WERI-Rb-1 (cell line): Measurements from ENCODE around the gene WDR26.

Experiments
- DNase-seq: peaks from one replicate; pipeline ENCODE4 v3.0.0-alpha.2; 2020
- H3K27ac ChIP-seq: fragments of 250-450 bp; sonication (Bioruptor Pico); 2 replicates; pipeline ENCODE4 v1.5.1; 2020; ENCODE audit warnings: mild to moderate bottlenecking, moderate library complexity
- H3K27me3 ChIP-seq: fragments of 250-450 bp; sonication (Bioruptor Pico); 2 replicates; pipeline ENCODE4 v1.5.1; 2021; ENCODE audit warnings: mild to moderate bottlenecking, low read depth, moderate library complexity; ENCODE audit not compliant: insufficient read depth, severe bottlenecking
- H3K36me3 ChIP-seq: fragments of 250-450 bp; sonication (Bioruptor Pico); 2 replicates; pipeline ENCODE4 v1.5.1; 2020; ENCODE audit warnings: mild to moderate bottlenecking, moderate library complexity
- H3K4me3 ChIP-seq: 2 replicates; pipeline ENCODE4 v1.5.1; 2011; ENCODE audit warnings: low read depth, mild to moderate bottlenecking, control low read depth, low read length
- H3K9me3 ChIP-seq: fragments of 250-450 bp; sonication (Bioruptor Pico); 2 replicates; pipeline ENCODE4 v1.5.1; 2021; ENCODE audit warnings: mild to moderate bottlenecking, moderate library complexity; ENCODE audit not compliant: severe bottlenecking
- CTCF ChIP-seq: IDR thresholded peaks from 2 replicates; pipeline ENCODE4 v1.5.1; 2011; ENCODE audit warnings: low read depth, mild to moderate bottlenecking, control low read depth, inconsistent platforms, low read length

The WDR26 gene

GRCh38 chr1:224408294-224408590 is 26.4 kb downstream of the WDR26 start:
- Histone ChIP-seq H3K4me3 (no peak overlapping the region), H3K9me3 (no peaks in the 10 kb centered on the region), H3K27ac (no peak overlapping the region), H3K36me3 (peaks cover 11% of the 10 kb centered on the region), H3K27me3 (no peaks in the 10 kb centered on the region)
- no peak for TF ChIP-seq CTCF
- DNase-seq, result no peak

- H3K36me3 ChIP-seq, result peaks cover 11% of the 10 kb centered on the region
- DNase-seq, result no peak
- no peak overlapping the region for H3K4me3 ChIP-seq
- no peaks in the 10 kb centered on the region for H3K27me3 ChIP-seq
- no peak for TF ChIP-seq CTCF
- no peaks in the 10 kb centered on the region for H3K9me3 ChIP-seq
- no peak overlapping the region for H3K27ac ChIP-seq
Measured at GRCh38 chr1:224407571-224408293, 26.9 kb downstream of the WDR26 start.

- Histone ChIP-seq H3K36me3 (peaks cover 11% of the 10 kb centered on the region), H3K27me3 (no peaks in the 10 kb centered on the region), H3K9me3 (no peaks in the 10 kb centered on the region), H3K27ac (no peak overlapping the region), H3K4me3 (no peak overlapping the region)
- TF ChIP-seq CTCF, result no peak
- no peak for DNase-seq
Measured at GRCh38 chr1:224406216-224406615, 28.4 kb downstream of the WDR26 start.

- no peak for DNase-seq
- no peak overlapping the region for H3K27ac ChIP-seq
- H3K9me3 ChIP-seq, result no peaks in the 10 kb centered on the region
- H3K36me3 ChIP-seq, result peaks cover 11% of the 10 kb centered on the region
- no peaks in the 10 kb centered on the region for H3K27me3 ChIP-seq
- H3K4me3 ChIP-seq, result no peak overlapping the region
- no peak for TF ChIP-seq CTCF
Measured at GRCh38 chr1:224405604-224405970, 29.0 kb downstream of the WDR26 start.

GRCh38 chr1:224404916-224405603 is 29.5 kb downstream of the WDR26 start:
- no peak for DNase-seq
- H3K4me3 ChIP-seq, result no peak overlapping the region
- TF ChIP-seq CTCF, result no peak
- H3K9me3 ChIP-seq, result no peaks in the 10 kb centered on the region
- H3K36me3 ChIP-seq, result peaks cover 11% of the 10 kb centered on the region
- no peaks in the 10 kb centered on the region for H3K27me3 ChIP-seq
- H3K27ac ChIP-seq, result no peak overlapping the region
